GM23338 (cell line): ENCODE results near the gene DVL2. TPM values are rescaled to one million over a fixed set of nuclear protein-coding genes. Genes with fewer than 3 reads are reported as not detected.

Source experiments
- ATAC-seq: fragments of 200-7000 bp; cut with Tn5 transposase; 3 replicates; pipeline ENCODE4 v1.9.1; 2020
- DNase-seq: peaks from one replicate; pipeline ENCODE4 v3.0.0-alpha.2; 2015; ENCODE audit warnings: low spot score
- H2AFZ ChIP-seq: fragments of 200-600 bp; sonication (generic); 2 replicates; pipeline ENCODE4 v1.8.0; 2016; ENCODE audit warnings: antibody characterized with exemption, mild to moderate bottlenecking, moderate library complexity
- H3F3A ChIP-seq: fragments of 200-600 bp; sonication (generic); replicated peaks from 2 replicates; pipeline ENCODE4 v1.8.0; 2017; ENCODE audit warnings: antibody characterized with exemption, mixed run types, low read depth
- H3K27ac ChIP-seq: fragments of 200-600 bp; sonication (generic); 2 replicates; pipeline ENCODE4 v1.6.1; 2016; ENCODE audit warnings: low read depth
- H3K27me3 ChIP-seq: fragments of 200-600 bp; sonication (generic); 2 replicates; pipeline ENCODE4 v1.8.0; 2016; ENCODE audit warnings: mild to moderate bottlenecking, mixed run types, moderate library complexity; ENCODE audit not compliant: insufficient read depth
- H3K36me3 ChIP-seq: fragments of 200-600 bp; sonication (generic); 2 replicates; pipeline ENCODE4 v1.8.0; 2016; ENCODE audit warnings: mild to moderate bottlenecking; ENCODE audit not compliant: insufficient read depth
- H3K4me1 ChIP-seq: fragments of 200-600 bp; sonication (generic); 2 replicates; pipeline ENCODE4 v1.8.0; 2016; ENCODE audit warnings: mild to moderate bottlenecking, moderate library complexity; ENCODE audit not compliant: insufficient read depth
- H3K4me2 ChIP-seq: fragments of 200-600 bp; sonication (generic); 2 replicates; pipeline ENCODE4 v1.7.1; 2017; ENCODE audit warnings: mixed run types
- H3K4me3 ChIP-seq: fragments of 200-600 bp; sonication (generic); 2 replicates; pipeline ENCODE4 v1.6.1; 2016; ENCODE audit warnings: mixed run types
- H3K79me2 ChIP-seq: fragments of 200-600 bp; sonication (generic); replicated peaks from 2 replicates; pipeline ENCODE4 v1.8.0; 2017; ENCODE audit warnings: mild to moderate bottlenecking; ENCODE audit not compliant: insufficient read depth
- H3K9me2 ChIP-seq: fragments of 200-600 bp; sonication (generic); 2 replicates; pipeline ENCODE4 v1.8.0; 2017; ENCODE audit not compliant: insufficient read depth
- H4K20me1 ChIP-seq: fragments of 200-600 bp; sonication (generic); replicated peaks from 2 replicates; pipeline ENCODE4 v1.8.0; 2017; ENCODE audit warnings: mild to moderate bottlenecking; ENCODE audit not compliant: insufficient read depth
- H3K27ac Mint-ChIP-seq: 2 replicates; pipeline ENCODE4 v1.8.0; 2020; ENCODE audit warnings: inconsistent platforms, mild to moderate bottlenecking, moderate library complexity, mixed read lengths
- H3K27me3 Mint-ChIP-seq: 3 replicates; pipeline ENCODE4 v1.8.0; 2022; ENCODE audit warnings: low read depth, mild to moderate bottlenecking, moderate library complexity, mixed read lengths, inconsistent platforms; ENCODE audit not compliant: insufficient read depth, poor library complexity
- H3K36me3 Mint-ChIP-seq: 3 replicates; pipeline ENCODE4 v1.8.0; 2021; ENCODE audit warnings: low read depth, mild to moderate bottlenecking, inconsistent platforms, moderate library complexity, mixed read lengths
- H3K4me1 Mint-ChIP-seq: 3 replicates; pipeline ENCODE4 v1.8.0; 2020; ENCODE audit warnings: mild to moderate bottlenecking, inconsistent platforms, mixed read lengths
- H3K4me3 Mint-ChIP-seq: 3 replicates; pipeline ENCODE4 v1.8.0; 2021; ENCODE audit warnings: moderate library complexity, mild to moderate bottlenecking, inconsistent platforms, mixed read lengths
- H3K9me3 Mint-ChIP-seq: 3 replicates; pipeline ENCODE4 v1.8.0; 2020; ENCODE audit warnings: moderate library complexity, mild to moderate bottlenecking, inconsistent platforms, mixed read lengths
- CREB1 ChIP-seq: fragments of 250-450 bp; sonication (Bioruptor Pico); IDR thresholded peaks from 2 replicates; pipeline ENCODE4 v1.5.0; 2020; ENCODE audit warnings: low read depth, mild to moderate bottlenecking, moderate library complexity
- EZH2 ChIP-seq: fragments of 200-600 bp; sonication (generic); IDR thresholded peaks from one replicate; pipeline ENCODE4 v1.8.0; 2017; ENCODE audit warnings: antibody characterized with exemption, mild to moderate bottlenecking, low read depth; ENCODE audit not compliant: unreplicated experiment
- EZH2phosphoT487 ChIP-seq: fragments of 200-600 bp; sonication (generic); IDR thresholded peaks from one replicate; pipeline ENCODE4 v1.8.1; 2018; ENCODE audit warnings: antibody characterized with exemption; ENCODE audit not compliant: unreplicated experiment
- JUNB ChIP-seq: IDR thresholded peaks from one replicate; pipeline ENCODE4 v1.6.1; 2016; ENCODE audit warnings: antibody characterized with exemption; ENCODE audit not compliant: unreplicated experiment
- NANOG ChIP-seq: IDR thresholded peaks from 2 replicates; pipeline ENCODE4 v1.6.1; 2016; ENCODE audit warnings: antibody characterized with exemption, borderline replicate concordance
- POLR2AphosphoS5 ChIP-seq: IDR thresholded peaks from 2 replicates; pipeline ENCODE4 v1.6.1; 2016; ENCODE audit warnings: antibody characterized with exemption, low read depth
- STAT1 ChIP-seq: IDR thresholded peaks from one replicate; pipeline ENCODE4 v1.6.1; 2016; ENCODE audit warnings: antibody characterized with exemption; ENCODE audit not compliant: unreplicated experiment
- ZNF114 ChIP-seq: fragments of 250-450 bp; sonication (Bioruptor Pico); IDR thresholded peaks from 2 replicates; pipeline ENCODE4 v1.5.0; 2020; ENCODE audit warnings: mild to moderate bottlenecking, moderate library complexity
- ZNF331 ChIP-seq: fragments of 250-450 bp; sonication (Bioruptor Pico); IDR thresholded peaks from 2 replicates; pipeline ENCODE4 v1.5.0; 2020; ENCODE audit warnings: low read depth, mild to moderate bottlenecking, moderate library complexity
- polyA plus RNA-seq: library from polyadenylated mRNA; unstranded; fragments of >200 nt; fragmentation: Nextera tagmentation; extraction: Ambion mirVana; gene quantifications from 2 replicates; pipeline ENCODE4 v1.2.1, GENCODE V29; 2016
- total RNA-seq: library from RNA; depleted of rRNA; stranded (reverse); fragments of >200 nt; shearing (Covaris generic); gene quantifications from 2 replicates; pipeline ENCODE4 v1.2.3, GENCODE V29; 2014
- TF ChIP-seq, protein P1 (sequence below): IDR thresholded peaks from 2 replicates; pipeline ENCODE4 v1.6.1; 2016; ENCODE audit warnings: antibody characterized with exemption
- TF ChIP-seq, protein P2 (sequence below): fragments of 250-450 bp; sonication (Bioruptor Pico); IDR thresholded peaks from 2 replicates; pipeline ENCODE4 v1.5.0; 2020; ENCODE audit warnings: mild to moderate bottlenecking, moderate library complexity
- TF ChIP-seq, protein P3 (sequence below): IDR thresholded peaks from one replicate; pipeline ENCODE4 v1.6.1; 2018; ENCODE audit warnings: antibody characterized with exemption; ENCODE audit not compliant: unreplicated experiment
- TF ChIP-seq, protein P4 (sequence below), 2 experiments: fragments of 200-600 bp in 1 of 2; sonication (generic) in 1 of 2; conservative IDR thresholded peaks; 2 replicates each; pipeline versions ENCODE4 v1.5.1 to v1.6.1; 2016 to 2017; ENCODE audit warnings: antibody characterized with exemption in 2 of 2, low read depth in 2 of 2, mild to moderate bottlenecking in 2 of 2, moderate library complexity in 1 of 2

Gene DVL2
- total and polyA plus RNA-seq, 2 experiments from 2014 or later = 19.7 to 80.6 TPM

DNA sequence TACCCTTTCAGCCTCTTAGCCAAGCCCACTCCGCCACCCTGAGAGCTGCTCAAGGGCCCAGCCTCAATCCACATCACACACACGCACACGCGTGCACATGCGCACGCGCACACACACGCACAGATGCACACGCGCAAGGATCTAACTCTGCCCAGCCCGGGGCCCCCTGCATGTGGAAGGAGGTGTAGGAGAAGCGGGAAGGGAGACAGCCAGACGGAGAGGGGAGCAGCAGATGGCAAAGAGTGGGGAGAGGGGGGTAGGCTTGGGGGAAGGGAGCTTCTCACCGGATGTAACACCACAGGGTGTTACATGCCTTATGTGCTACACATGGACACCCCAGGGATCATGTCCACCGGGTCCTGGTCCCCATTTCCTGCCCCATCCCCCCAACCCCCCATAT is 30.0 kb downstream of the DVL2 start:
- peaks cover 40% of the 10 kb centered on the region for H3K36me3 Mint-ChIP-seq
- no peak overlapping the region for H2AFZ ChIP-seq

More for the DNA sequence above, 30.0 kb downstream of the DVL2 start:
- Mint-ChIP-seq H3K9me3 (no peaks in the 10 kb centered on the region; the same call in 2 of the 3 replicates), H3K4me3 (peak overlapping the region; percentile 80), H3K4me1 (peaks cover 43% of the 10 kb centered on the region), H3K27me3 (peaks cover 10% of the 10 kb centered on the region), H3K27ac (peak overlapping the region; percentile 91; the same call in 1 of the 2 replicates)
- Histone ChIP-seq H3K79me2 (peaks cover 23% of the 10 kb centered on the region), H3K4me3 (peak overlapping the region; percentile 55), H3K27ac (peak overlapping the region; percentile 70), H3K27me3 (no peaks in the 10 kb centered on the region), H4K20me1 (peaks cover 10% of the 10 kb centered on the region), H3K4me2 (peak overlapping the region; percentile 89), H3K36me3 (peaks cover 15% of the 10 kb centered on the region), H3K4me1 (peaks cover 25% of the 10 kb centered on the region), H3F3A (peaks cover 20% of the 10 kb centered on the region), H3K9me2 (no peaks in the 10 kb centered on the region)
- ATAC-seq = no peak
- no peak for TF ChIP-seq EZH2phosphoT487
- no peak for TF ChIP-seq NANOG
- TF ChIP-seq, protein P1, sequence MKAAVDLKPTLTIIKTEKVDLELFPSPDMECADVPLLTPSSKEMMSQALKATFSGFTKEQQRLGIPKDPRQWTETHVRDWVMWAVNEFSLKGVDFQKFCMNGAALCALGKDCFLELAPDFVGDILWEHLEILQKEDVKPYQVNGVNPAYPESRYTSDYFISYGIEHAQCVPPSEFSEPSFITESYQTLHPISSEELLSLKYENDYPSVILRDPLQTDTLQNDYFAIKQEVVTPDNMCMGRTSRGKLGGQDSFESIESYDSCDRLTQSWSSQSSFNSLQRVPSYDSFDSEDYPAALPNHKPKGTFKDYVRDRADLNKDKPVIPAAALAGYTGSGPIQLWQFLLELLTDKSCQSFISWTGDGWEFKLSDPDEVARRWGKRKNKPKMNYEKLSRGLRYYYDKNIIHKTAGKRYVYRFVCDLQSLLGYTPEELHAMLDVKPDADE = no peak
- TF ChIP-seq, protein P2, sequence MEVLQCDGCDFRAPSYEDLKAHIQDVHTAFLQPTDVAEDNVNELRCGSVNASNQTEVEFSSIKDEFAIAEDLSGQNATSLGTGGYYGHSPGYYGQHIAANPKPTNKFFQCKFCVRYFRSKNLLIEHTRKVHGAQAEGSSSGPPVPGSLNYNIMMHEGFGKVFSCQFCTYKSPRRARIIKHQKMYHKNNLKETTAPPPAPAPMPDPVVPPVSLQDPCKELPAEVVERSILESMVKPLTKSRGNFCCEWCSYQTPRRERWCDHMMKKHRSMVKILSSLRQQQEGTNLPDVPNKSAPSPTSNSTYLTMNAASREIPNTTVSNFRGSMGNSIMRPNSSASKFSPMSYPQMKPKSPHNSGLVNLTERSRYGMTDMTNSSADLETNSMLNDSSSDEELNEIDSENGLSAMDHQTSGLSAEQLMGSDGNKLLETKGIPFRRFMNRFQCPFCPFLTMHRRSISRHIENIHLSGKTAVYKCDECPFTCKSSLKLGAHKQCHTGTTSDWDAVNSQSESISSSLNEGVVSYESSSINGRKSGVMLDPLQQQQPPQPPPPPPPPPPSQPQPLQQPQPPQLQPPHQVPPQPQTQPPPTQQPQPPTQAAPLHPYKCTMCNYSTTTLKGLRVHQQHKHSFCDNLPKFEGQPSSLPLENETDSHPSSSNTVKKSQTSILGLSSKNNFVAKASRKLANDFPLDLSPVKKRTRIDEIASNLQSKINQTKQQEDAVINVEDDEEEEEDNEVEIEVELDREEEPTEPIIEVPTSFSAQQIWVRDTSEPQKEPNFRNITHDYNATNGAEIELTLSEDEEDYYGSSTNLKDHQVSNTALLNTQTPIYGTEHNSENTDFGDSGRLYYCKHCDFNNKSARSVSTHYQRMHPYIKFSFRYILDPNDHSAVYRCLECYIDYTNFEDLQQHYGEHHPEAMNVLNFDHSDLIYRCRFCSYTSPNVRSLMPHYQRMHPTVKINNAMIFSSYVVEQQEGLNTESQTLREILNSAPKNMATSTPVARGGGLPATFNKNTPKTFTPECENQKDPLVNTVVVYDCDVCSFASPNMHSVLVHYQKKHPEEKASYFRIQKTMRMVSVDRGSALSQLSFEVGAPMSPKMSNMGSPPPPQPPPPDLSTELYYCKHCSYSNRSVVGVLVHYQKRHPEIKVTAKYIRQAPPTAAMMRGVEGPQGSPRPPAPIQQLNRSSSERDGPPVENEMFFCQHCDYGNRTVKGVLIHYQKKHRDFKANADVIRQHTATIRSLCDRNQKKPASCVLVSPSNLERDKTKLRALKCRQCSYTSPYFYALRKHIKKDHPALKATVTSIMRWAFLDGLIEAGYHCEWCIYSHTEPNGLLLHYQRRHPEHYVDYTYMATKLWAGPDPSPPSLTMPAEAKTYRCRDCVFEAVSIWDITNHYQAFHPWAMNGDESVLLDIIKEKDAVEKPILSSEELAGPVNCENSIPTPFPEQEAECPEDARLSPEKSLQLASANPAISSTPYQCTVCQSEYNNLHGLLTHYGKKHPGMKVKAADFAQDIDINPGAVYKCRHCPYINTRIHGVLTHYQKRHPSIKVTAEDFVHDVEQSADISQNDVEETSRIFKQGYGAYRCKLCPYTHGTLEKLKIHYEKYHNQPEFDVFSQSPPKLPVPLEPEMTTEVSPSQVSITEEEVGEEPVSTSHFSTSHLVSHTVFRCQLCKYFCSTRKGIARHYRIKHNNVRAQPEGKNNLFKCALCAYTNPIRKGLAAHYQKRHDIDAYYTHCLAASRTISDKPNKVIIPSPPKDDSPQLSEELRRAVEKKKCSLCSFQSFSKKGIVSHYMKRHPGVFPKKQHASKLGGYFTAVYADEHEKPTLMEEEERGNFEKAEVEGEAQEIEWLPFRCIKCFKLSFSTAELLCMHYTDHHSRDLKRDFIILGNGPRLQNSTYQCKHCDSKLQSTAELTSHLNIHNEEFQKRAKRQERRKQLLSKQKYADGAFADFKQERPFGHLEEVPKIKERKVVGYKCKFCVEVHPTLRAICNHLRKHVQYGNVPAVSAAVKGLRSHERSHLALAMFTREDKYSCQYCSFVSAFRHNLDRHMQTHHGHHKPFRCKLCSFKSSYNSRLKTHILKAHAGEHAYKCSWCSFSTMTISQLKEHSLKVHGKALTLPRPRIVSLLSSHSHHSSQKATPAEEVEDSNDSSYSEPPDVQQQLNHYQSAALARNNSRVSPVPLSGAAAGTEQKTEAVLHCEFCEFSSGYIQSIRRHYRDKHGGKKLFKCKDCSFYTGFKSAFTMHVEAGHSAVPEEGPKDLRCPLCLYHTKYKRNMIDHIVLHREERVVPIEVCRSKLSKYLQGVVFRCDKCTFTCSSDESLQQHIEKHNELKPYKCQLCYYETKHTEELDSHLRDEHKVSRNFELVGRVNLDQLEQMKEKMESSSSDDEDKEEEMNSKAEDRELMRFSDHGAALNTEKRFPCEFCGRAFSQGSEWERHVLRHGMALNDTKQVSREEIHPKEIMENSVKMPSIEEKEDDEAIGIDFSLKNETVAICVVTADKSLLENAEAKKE (CRISPR knock-in tag) = no peak
- no peak for TF ChIP-seq CREB1 (CRISPR knock-in tag)
- no peak for TF ChIP-seq EZH2
- TF ChIP-seq, protein P3, sequence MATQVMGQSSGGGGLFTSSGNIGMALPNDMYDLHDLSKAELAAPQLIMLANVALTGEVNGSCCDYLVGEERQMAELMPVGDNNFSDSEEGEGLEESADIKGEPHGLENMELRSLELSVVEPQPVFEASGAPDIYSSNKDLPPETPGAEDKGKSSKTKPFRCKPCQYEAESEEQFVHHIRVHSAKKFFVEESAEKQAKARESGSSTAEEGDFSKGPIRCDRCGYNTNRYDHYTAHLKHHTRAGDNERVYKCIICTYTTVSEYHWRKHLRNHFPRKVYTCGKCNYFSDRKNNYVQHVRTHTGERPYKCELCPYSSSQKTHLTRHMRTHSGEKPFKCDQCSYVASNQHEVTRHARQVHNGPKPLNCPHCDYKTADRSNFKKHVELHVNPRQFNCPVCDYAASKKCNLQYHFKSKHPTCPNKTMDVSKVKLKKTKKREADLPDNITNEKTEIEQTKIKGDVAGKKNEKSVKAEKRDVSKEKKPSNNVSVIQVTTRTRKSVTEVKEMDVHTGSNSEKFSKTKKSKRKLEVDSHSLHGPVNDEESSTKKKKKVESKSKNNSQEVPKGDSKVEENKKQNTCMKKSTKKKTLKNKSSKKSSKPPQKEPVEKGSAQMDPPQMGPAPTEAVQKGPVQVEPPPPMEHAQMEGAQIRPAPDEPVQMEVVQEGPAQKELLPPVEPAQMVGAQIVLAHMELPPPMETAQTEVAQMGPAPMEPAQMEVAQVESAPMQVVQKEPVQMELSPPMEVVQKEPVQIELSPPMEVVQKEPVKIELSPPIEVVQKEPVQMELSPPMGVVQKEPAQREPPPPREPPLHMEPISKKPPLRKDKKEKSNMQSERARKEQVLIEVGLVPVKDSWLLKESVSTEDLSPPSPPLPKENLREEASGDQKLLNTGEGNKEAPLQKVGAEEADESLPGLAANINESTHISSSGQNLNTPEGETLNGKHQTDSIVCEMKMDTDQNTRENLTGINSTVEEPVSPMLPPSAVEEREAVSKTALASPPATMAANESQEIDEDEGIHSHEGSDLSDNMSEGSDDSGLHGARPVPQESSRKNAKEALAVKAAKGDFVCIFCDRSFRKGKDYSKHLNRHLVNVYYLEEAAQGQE = no peak
- TF ChIP-seq JUNB = no peak
- TF ChIP-seq, protein P4, sequence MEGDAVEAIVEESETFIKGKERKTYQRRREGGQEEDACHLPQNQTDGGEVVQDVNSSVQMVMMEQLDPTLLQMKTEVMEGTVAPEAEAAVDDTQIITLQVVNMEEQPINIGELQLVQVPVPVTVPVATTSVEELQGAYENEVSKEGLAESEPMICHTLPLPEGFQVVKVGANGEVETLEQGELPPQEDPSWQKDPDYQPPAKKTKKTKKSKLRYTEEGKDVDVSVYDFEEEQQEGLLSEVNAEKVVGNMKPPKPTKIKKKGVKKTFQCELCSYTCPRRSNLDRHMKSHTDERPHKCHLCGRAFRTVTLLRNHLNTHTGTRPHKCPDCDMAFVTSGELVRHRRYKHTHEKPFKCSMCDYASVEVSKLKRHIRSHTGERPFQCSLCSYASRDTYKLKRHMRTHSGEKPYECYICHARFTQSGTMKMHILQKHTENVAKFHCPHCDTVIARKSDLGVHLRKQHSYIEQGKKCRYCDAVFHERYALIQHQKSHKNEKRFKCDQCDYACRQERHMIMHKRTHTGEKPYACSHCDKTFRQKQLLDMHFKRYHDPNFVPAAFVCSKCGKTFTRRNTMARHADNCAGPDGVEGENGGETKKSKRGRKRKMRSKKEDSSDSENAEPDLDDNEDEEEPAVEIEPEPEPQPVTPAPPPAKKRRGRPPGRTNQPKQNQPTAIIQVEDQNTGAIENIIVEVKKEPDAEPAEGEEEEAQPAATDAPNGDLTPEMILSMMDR (conservative IDR thresholded peaks at IDR 0.05; ENCODE audit: low read depth in 2 of 2) = no peak
- no peak for TF ChIP-seq ZNF331 (CRISPR knock-in tag)
- TF ChIP-seq STAT1 = no peak
- no peak for TF ChIP-seq POLR2AphosphoS5
- TF ChIP-seq ZNF114 (CRISPR knock-in tag) = no peak
- DNase-seq = no peak
